H1 (cell line): ENCODE results near the gene SULF2.

Source experiments
- CTCF ChIP-seq, 3 experiments: IDR thresholded peaks; 1 replicate in 2 of 3; 2 replicates in 1 of 3; pipeline versions ENCODE4 v1.5.1 to v1.6.1; 2011; ENCODE audit warnings: low read length in 3 of 3, mild to moderate bottlenecking in 3 of 3, inconsistent platforms in 2 of 3, low read depth in 1 of 3, moderate library complexity in 1 of 3; ENCODE audit not compliant: insufficient read depth in 1 of 3; ENCODE audit errors: control extremely low read depth in 1 of 3
- GABPA ChIP-seq: IDR thresholded peaks from 2 replicates; pipeline ENCODE4 v1.6.1; 2011; ENCODE audit warnings: mild to moderate bottlenecking, low read length, moderate library complexity, borderline replicate concordance; ENCODE audit not compliant: insufficient read depth
- JUND ChIP-seq: IDR thresholded peaks from 2 replicates; pipeline ENCODE4 v1.6.1; 2011; ENCODE audit warnings: mild to moderate bottlenecking, improper control_type of control experiment, low read length
- MAFK ChIP-seq: IDR thresholded peaks from 2 replicates; pipeline ENCODE4 v1.6.1; 2012; ENCODE audit warnings: low read depth, mild to moderate bottlenecking, improper control_type of control experiment, low read length
- POLR2A ChIP-seq, 2 experiments: IDR thresholded peaks; 1 replicate in 1 of 2; 2 replicates in 1 of 2; pipeline ENCODE4 v1.6.1; 2011; ENCODE audit warnings: low read depth in 2 of 2, low read length in 2 of 2, mild to moderate bottlenecking in 2 of 2; ENCODE audit errors: control extremely low read depth in 1 of 2
- RFX5 ChIP-seq: IDR thresholded peaks from 2 replicates; pipeline ENCODE4 v1.6.1; 2011; ENCODE audit warnings: low read depth, low read length, improper control_type of control experiment, borderline replicate concordance
- SRF ChIP-seq: IDR thresholded peaks from 2 replicates; pipeline ENCODE4 v1.6.1; 2011; ENCODE audit warnings: mild to moderate bottlenecking, low read depth, low read length, moderate library complexity

DNA sequence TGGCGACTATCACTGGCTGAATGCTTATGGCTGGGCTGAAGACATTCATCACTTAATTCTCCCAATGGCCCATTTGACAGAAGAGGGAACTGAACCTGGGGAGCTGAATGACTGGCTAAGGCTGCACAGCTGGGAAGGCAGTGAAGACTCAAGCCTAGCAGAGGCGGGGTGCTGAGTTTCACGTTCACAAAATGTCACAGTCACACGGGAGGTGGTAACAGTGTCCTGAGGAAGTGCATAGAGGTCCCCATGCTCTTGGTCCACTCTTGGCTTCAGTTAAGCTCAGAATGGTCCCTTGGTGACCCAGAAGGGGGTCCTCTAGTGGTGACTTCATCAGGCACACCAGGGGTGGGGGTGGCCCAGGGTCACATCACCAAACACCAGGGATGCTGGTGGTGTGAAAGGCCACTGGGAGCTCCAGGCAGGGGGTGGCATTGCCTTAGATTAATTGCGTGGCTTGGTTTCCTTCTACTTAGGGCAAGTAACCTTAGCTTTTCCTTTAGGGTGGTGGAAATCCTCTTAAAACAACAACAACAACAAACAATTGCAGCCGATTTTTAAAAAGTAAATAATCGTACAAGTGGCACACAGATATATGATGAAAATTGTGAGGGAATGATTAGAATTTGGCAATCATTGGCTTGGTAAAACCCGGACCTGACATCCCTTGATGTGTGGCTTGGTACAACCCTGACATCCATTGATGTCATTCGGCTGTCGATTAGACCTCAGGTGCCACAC is 45.0 kb downstream of the SULF2 start:
- no peak for TF ChIP-seq RFX5
- no peak for TF ChIP-seq JUND
- TF ChIP-seq SRF: no peak
- TF ChIP-seq POLR2A (IDR thresholded peaks at IDR 0.05; ENCODE audit: control extremely low read depth in 1 of 2, low read depth in 2 of 2, low read length in 2 of 2): no peak
- TF ChIP-seq CTCF (IDR thresholded peaks at IDR 0.05; ENCODE audit: control extremely low read depth in 1 of 3, insufficient read depth in 1 of 3, low read depth in 1 of 3, low read length in 3 of 3): no peak
- no peak for TF ChIP-seq GABPA
- no peak for TF ChIP-seq MAFK
